GM03348 (cell line): ENCODE results near the gene RAPGEF1.
"Not testable (repeated sequence)": the region's sequence is repeated elsewhere in the genome, so short reads cannot be mapped to it uniquely, and the experiment has no call there.

Experiments
- DNase-seq: peaks from one replicate; pipeline ENCODE4 v3.0.0; 2012; ENCODE audit warnings: low spot score

The RAPGEF1 gene

GRCh38 chr9:131727795-131728545 lies 11.9 kb downstream of the RAPGEF1 start:
- DNase-seq, result no peak

GRCh38 chr9:131727184-131727759 lies 12.6 kb downstream of the RAPGEF1 start:
- DNase-seq, result peak; percentile 42

GRCh38 chr9:131724683-131725082 lies 15.2 kb downstream of the RAPGEF1 start:
- no peak for DNase-seq

GRCh38 chr9:131723632-131724031 lies 16.2 kb downstream of the RAPGEF1 start:
- DNase-seq, result no peak

- no peak for DNase-seq
Observed at GRCh38 chr9:131722255-131722654, 17.6 kb downstream of the RAPGEF1 start.

- no peak for DNase-seq
Observed at GRCh38 chr9:131721076-131721475, 18.8 kb downstream of the RAPGEF1 start.

GRCh38 chr9:131720330-131720729 lies 19.5 kb downstream of the RAPGEF1 start:
- DNase-seq, result no peak

- DNase-seq, result no peak
Observed at GRCh38 chr9:131719262-131719908, 20.5 kb downstream of the RAPGEF1 start.

- DNase-seq, result no peak
Observed at GRCh38 chr9:131717719-131718460, 22.0 kb downstream of the RAPGEF1 start.

- DNase-seq, result no peak
Observed at GRCh38 chr9:131715906-131716305, 24.0 kb downstream of the RAPGEF1 start.

GRCh38 chr9:131714821-131715220 lies 25.1 kb downstream of the RAPGEF1 start:
- DNase-seq, result no peak

- peak; percentile 87 for DNase-seq
Observed at GRCh38 chr9:131714161-131714646, 25.7 kb downstream of the RAPGEF1 start.

- no peak for DNase-seq
Observed at GRCh38 chr9:131713016-131713415, 26.9 kb downstream of the RAPGEF1 start.

- DNase-seq, result no peak
Observed at GRCh38 chr9:131712151-131712716, 27.6 kb downstream of the RAPGEF1 start.

- DNase-seq, result peak; percentile 35
Observed at GRCh38 chr9:131709771-131710431, 30.0 kb downstream of the RAPGEF1 start.

- not testable (repeated sequence) for DNase-seq
Observed at GRCh38 chr9:131709010-131709770, 30.7 kb downstream of the RAPGEF1 start.

GRCh38 chr9:131708226-131709002 lies 31.5 kb downstream of the RAPGEF1 start:
- no peak for DNase-seq

GRCh38 chr9:131707733-131708157 lies 32.1 kb downstream of the RAPGEF1 start:
- DNase-seq, result peak; percentile 71

- no peak for DNase-seq
Observed at GRCh38 chr9:131707050-131707449, 32.8 kb downstream of the RAPGEF1 start.

- no peak for DNase-seq
Observed at GRCh38 chr9:131706608-131706970, 33.3 kb downstream of the RAPGEF1 start.
